Measurements from ENCODE around the gene IGFBP2. TPM values are rescaled to one million over a fixed set of nuclear protein-coding genes. Genes with fewer than 3 reads are reported as not detected.
A peak's percentile ranks its signal among the peaks of the same experiment; 100 is the strongest.

IGFBP2 gene
- total RNA-seq, 4 donors from 2014 or later, result 8.7 to 69.5 (median 28.2) TPM

DNA sequence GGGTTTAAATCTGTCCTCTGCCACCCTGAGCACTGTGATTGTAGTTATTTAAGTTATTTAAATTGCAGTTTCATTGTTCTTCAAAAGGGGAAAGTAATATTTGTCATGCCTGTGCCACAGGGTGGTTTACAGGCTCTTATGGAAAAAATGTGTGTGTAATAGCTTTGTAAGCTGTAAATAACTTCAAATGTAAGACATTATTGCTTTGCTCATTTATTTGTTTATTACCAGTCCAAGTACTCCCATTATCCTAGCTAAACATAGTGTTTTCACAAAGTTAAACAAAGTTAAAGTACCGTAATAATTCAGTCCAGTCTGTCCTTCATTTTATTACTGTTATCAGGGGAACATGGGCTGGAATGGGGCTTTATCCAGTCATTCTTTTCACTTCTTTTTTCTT lies 43.4 kb upstream of the IGFBP2 start:
- TF ChIP-seq POLR2A (IDR thresholded peaks at IDR 0.05) (no peak), CTCF (IDR thresholded peaks at IDR 0.05) (no peak)
- 84 to 89% methylated on average over 1 of the region's 1 CpG for WGBS, 2 donors
- intact Hi-C loops (cut with DNase I; ENCODE audit: low total_unique reads), result no loop called here
- no peak overlapping the region for H3K4me3 ChIP-seq (ENCODE audit: low read depth, poor library complexity, severe bottlenecking)
- no peak for DNase-seq (ENCODE audit: low spot score in 2 of 2)

DNA sequence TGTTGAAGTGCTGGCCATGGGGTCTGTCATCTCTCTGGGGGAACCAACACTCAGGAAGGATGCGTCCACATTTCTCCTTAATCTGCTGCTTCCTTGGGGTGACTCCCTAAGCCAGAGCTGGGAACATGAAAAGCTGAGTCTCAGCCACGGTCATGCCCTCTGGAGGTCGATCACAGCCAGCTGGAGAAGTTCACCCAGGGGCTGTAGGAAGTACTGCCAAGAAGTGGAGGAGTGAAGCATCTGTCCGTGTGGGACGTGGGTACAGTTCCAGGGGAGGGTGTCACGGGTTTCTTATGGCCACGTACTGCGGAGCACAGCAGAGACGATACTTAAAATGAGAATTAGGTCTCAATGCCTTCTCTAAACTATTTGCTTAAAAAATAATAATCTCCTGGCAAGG lies 42.4 kb upstream of the IGFBP2 start:
- intact Hi-C loops (cut with DNase I; ENCODE audit: low total_unique reads), result no loop called here
- H3K4me3 ChIP-seq (ENCODE audit: low read depth, poor library complexity, severe bottlenecking), result no peak overlapping the region
- TF ChIP-seq CTCF (IDR thresholded peaks at IDR 0.05), result no peak
- no peak for TF ChIP-seq POLR2A (IDR thresholded peaks at IDR 0.05)
- WGBS, 2 donors, result 47 to 58% methylated on average over 9 of the region's 9 CpGs
- DNase-seq (ENCODE audit: low spot score in 2 of 2), result no peak

DNA sequence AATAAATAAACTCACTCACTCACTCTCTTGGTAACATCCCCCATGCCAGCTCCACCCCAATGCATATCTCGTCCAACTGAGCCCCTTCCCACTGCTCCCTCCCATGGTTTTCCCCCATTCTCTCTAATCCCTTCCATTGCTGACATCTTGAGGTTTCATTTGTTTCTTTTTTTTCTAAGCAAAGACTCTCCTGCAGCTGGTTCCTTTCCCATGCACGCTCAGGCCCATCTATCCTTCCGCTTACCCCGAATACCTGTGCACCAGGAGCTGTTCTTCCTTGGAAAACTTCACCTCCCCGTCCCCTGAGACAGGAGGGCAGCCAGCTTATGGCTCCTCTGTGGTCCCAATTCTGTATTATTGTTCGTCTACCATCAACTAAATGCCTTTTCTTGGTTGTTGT lies 41.7 kb upstream of the IGFBP2 start:
- intact Hi-C loops (cut with DNase I; ENCODE audit: low total_unique reads), result no loop called here
- TF ChIP-seq POLR2A (IDR thresholded peaks at IDR 0.05) (no peak), CTCF (IDR thresholded peaks at IDR 0.05) (no peak)
- 94 to 95% methylated on average over 6 of the region's 6 CpGs for whole genome bisulfite sequencing, 2 donors

GRCh38 chr2:216594081-216594480 lies 39.1 kb upstream of the IGFBP2 start:
- DNase-seq (ENCODE audit: low spot score in 2 of 2), result no peak
- 95 to 97% methylated on average over 1 of the region's 1 CpG for whole genome bisulfite sequencing, 2 donors
- no peak overlapping the region for H3K4me3 ChIP-seq (ENCODE audit: low read depth, poor library complexity, severe bottlenecking)
- intact Hi-C loops (cut with DNase I; ENCODE audit: low total_unique reads), result no loop called here
- TF ChIP-seq CTCF (IDR thresholded peaks at IDR 0.05), result no peak
- TF ChIP-seq POLR2A (IDR thresholded peaks at IDR 0.05), result no peak

More for the DNA sequence above, 41.7 kb upstream of the IGFBP2 start:
- H3K4me3 ChIP-seq (ENCODE audit: low read depth, poor library complexity, severe bottlenecking), result no peak overlapping the region
- no peak for DNase-seq (ENCODE audit: low spot score in 2 of 2)

DNA sequence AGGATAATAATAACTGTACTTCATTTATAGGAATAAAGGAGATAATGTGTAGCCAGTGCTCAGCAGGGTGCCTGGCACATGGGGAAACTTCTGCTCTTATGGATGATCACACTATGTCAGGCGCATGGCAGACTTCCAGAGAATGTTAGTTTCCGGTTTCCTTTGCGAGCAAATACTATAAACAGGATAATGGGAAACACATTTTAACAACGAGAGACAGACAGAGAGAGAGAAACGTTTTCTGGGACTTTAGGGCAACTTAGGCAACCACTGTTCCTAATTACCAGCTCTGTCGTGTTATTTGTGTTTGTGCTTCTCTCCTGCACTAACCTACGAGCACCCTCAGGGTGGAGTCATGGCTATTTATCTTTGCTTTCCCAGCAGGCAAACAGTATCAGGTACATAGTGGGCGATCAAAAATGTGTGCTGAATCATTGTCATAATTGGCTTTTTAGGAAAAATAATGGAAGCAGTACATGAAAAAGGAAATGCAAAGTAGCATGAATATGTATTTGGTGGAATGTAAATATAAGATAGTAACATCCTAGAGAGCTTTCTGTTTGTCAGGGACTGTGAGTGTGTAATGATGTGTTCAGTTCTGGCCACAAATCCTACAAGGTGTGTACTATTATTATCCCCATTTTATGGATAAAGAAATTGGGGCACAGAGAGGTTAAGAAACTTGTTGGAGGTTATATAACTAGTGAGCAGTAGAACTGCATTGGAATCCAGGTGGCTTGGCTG lies 36.8 kb upstream of the IGFBP2 start:
- WGBS, 2 donors, result 36 to 39% methylated on average over 8 of the region's 8 CpGs
- no peak overlapping the region for H3K4me3 ChIP-seq (ENCODE audit: low read depth, poor library complexity, severe bottlenecking)
- intact Hi-C loops (cut with DNase I; ENCODE audit: low total_unique reads), result no loop called here
- peak; percentile 60 to 87 for DNase-seq (ENCODE audit: low spot score in 2 of 2)
- TF ChIP-seq POLR2A (IDR thresholded peaks at IDR 0.05) (no peak), CTCF (IDR thresholded peaks at IDR 0.05) (no peak)
